ENCODE measurements around the gene UNC50.

Gene UNC50

DNA sequence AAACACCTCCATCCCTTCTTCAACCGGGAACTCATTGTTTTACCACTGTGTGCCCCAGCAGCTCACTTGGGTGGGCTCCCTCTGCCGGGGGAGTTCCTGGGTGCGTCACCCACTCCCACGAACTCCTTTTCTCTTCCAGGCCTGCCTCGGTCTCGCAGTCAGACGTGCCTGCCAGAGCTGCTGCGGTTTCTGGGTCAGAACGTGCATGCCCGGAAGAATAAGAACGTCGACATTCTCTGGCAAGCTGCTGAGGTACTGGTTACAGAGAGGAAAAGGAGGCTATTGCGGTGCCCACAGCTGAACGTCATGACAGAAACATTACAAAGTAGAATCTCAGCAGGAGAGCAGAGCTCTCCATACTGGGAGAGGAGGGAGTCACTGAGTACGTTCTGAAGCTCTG, 35.7 kb upstream of the UNC50 start:
- no peak for DNase-seq (ENCODE audit: low spot score)
- TF ChIP-seq, protein P1, sequence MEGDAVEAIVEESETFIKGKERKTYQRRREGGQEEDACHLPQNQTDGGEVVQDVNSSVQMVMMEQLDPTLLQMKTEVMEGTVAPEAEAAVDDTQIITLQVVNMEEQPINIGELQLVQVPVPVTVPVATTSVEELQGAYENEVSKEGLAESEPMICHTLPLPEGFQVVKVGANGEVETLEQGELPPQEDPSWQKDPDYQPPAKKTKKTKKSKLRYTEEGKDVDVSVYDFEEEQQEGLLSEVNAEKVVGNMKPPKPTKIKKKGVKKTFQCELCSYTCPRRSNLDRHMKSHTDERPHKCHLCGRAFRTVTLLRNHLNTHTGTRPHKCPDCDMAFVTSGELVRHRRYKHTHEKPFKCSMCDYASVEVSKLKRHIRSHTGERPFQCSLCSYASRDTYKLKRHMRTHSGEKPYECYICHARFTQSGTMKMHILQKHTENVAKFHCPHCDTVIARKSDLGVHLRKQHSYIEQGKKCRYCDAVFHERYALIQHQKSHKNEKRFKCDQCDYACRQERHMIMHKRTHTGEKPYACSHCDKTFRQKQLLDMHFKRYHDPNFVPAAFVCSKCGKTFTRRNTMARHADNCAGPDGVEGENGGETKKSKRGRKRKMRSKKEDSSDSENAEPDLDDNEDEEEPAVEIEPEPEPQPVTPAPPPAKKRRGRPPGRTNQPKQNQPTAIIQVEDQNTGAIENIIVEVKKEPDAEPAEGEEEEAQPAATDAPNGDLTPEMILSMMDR (IDR thresholded peaks at IDR 0.05; ENCODE audit: borderline replicate concordance, control extremely low read depth, extremely low read depth, insufficient read depth, missing control alignments), result no peak

GRCh38 chr2:98573426-98573825, 35.0 kb upstream of the UNC50 start:
- in situ Hi-C loops (cut with MboI; ENCODE audit: low sequenced_read_pairs, unreplicated experiment), result no loop called here
- TF ChIP-seq, protein P1 (IDR thresholded peaks at IDR 0.05; ENCODE audit: borderline replicate concordance, control extremely low read depth, extremely low read depth, insufficient read depth, missing control alignments), result no peak
- no peak for DNase-seq (ENCODE audit: low spot score)

More for the DNA sequence above, 35.7 kb upstream of the UNC50 start:
- in situ Hi-C loops (cut with MboI; ENCODE audit: low sequenced_read_pairs, unreplicated experiment), result no loop called here

GRCh38 chr2:98576666-98577312, 31.6 kb upstream of the UNC50 start:
- in situ Hi-C loops (cut with MboI; ENCODE audit: low sequenced_read_pairs, unreplicated experiment), result no loop called here
- no peak for DNase-seq (ENCODE audit: low spot score)
- TF ChIP-seq, protein P1 (IDR thresholded peaks at IDR 0.05; ENCODE audit: borderline replicate concordance, control extremely low read depth, extremely low read depth, insufficient read depth, missing control alignments), result no peak

DNA sequence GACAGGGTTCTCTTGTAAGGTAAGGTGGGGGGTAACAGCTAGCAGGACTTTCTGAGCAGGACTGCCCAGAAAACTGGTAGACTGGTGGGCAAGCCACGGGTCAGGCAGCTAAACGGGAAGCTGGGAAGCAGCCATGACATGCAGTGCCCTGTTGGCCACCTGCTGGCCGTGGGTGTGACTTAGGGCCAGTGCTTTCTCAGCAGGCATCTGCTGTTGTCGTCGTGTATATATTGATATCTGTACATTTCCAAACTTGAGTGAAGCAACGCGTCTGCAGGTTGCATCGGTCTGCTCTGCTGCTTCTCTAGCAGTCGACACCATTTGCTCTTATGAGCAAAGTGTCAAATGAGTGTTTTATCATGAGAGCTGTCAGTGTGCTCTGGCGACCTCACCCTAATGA, 31.1 kb upstream of the UNC50 start:
- in situ Hi-C loops (cut with MboI; ENCODE audit: low sequenced_read_pairs, unreplicated experiment), result no loop called here
- TF ChIP-seq, protein P1 (IDR thresholded peaks at IDR 0.05; ENCODE audit: borderline replicate concordance, control extremely low read depth, extremely low read depth, insufficient read depth, missing control alignments), result no peak
- no peak for DNase-seq (ENCODE audit: low spot score)

DNA sequence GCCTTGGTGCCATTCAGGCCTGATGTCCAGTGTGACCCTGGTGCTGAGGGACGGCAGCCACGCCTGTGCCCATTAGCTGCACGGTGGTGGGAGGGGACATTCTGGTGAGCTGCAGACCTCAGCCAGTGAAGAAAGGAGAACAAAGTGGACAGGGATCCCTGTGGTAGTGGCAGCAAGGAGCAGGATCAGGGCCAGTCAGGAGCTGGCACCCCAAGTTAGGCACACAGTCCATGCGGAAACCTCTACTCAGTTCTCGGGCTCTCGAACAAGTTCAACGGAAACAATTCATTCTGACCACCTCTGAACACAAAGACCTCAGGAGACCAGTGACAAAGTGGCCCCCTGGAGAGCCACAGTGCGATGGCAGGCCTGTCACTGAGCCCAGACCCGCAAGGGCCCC, 30.2 kb upstream of the UNC50 start:
- TF ChIP-seq, protein P1 (IDR thresholded peaks at IDR 0.05; ENCODE audit: borderline replicate concordance, control extremely low read depth, extremely low read depth, insufficient read depth, missing control alignments), result no peak
- DNase-seq (ENCODE audit: low spot score), result no peak
- in situ Hi-C loops (cut with MboI; ENCODE audit: low sequenced_read_pairs, unreplicated experiment), result no loop called here

- TF ChIP-seq, protein P1 (IDR thresholded peaks at IDR 0.05; ENCODE audit: borderline replicate concordance, control extremely low read depth, extremely low read depth, insufficient read depth, missing control alignments), result no peak
- in situ Hi-C loops (cut with MboI; ENCODE audit: low sequenced_read_pairs, unreplicated experiment), result no loop called here
- DNase-seq (ENCODE audit: low spot score), result no peak
These were observed 28.5 kb upstream of the UNC50 start for GRCh38 chr2:98579926-98580325.
